OCI-LY7 (cell line): Measurements from ENCODE around the gene PIEZO1. TPM values are rescaled to one million over a fixed set of nuclear protein-coding genes. Genes with fewer than 3 reads are reported as not detected.

Experiments used
- BruUV-seq: library from RNA; stranded (reverse); fragments of 400-500 nt; replicated peaks from 2 replicates; lab custom pipeline; 2021; lab: Mats Ljungman, UMichigan
- CTCF ChIA-PET: fragments of 300-600 bp; sonication (Branson Sonifier 250); formaldehyde crosslinking; loops from one replicate; lab custom pipeline; 2022; ENCODE audit warnings: antibody characterized with exemption; ENCODE audit not compliant: unreplicated experiment; lab: Charles Lee
- POLR2A ChIA-PET: fragments of 300-600 bp; sonication (Branson Sonifier 250); formaldehyde crosslinking; loops from one replicate; lab custom pipeline; 2022; ENCODE audit warnings: antibody characterized with exemption; lab: Charles Lee
- DNase-seq: peaks from one replicate; pipeline ENCODE4 v3.0.0-alpha.2; 2015; ENCODE audit warnings: low spot score
- H2AFZ ChIP-seq: fragments of 200-600 bp; sonication (generic), shearing (Covaris generic); 2 replicates; pipeline ENCODE4 v1.6.1; 2014; ENCODE audit warnings: mild to moderate bottlenecking, antibody characterized with exemption, low read length, moderate library complexity
- H3K27ac ChIP-seq: fragments of 200-600 bp; sonication (generic); 2 replicates; pipeline ENCODE4 v1.5.1; 2014; ENCODE audit warnings: mixed run types, low read depth, mild to moderate bottlenecking, moderate library complexity, low read length, inconsistent platforms; ENCODE audit not compliant: poor library complexity, severe bottlenecking
- H3K36me3 ChIP-seq: fragments of 200-600 bp; sonication (generic); 2 replicates; pipeline ENCODE4 v1.6.1; 2014; ENCODE audit warnings: mild to moderate bottlenecking, antibody characterized with exemption, low read length, moderate library complexity, mixed read lengths; ENCODE audit not compliant: insufficient read depth
- H3K4me1 ChIP-seq: fragments of 200-600 bp; sonication (generic); 2 replicates; pipeline ENCODE4 v1.5.1; 2014; ENCODE audit warnings: mild to moderate bottlenecking, low read length; ENCODE audit not compliant: insufficient read depth, poor library complexity, severe bottlenecking
- H3K4me2 ChIP-seq: fragments of 200-600 bp; sonication (generic); 2 replicates; pipeline ENCODE4 v1.6.1; 2014; ENCODE audit warnings: mild to moderate bottlenecking, low read length
- H3K4me3 ChIP-seq: fragments of 200-600 bp; sonication (generic); 2 replicates; pipeline ENCODE4 v1.5.1; 2014; ENCODE audit warnings: mild to moderate bottlenecking, low read depth, low read length; ENCODE audit not compliant: poor library complexity, severe bottlenecking
- H3K79me2 ChIP-seq: fragments of 200-600 bp; sonication (generic); 2 replicates; pipeline ENCODE4 v1.6.1; 2016; ENCODE audit warnings: low read depth, mild to moderate bottlenecking, low read length, moderate library complexity, mixed read lengths; ENCODE audit not compliant: insufficient read depth
- H3K9me2 ChIP-seq: fragments of 200-600 bp; sonication (generic); 2 replicates; pipeline ENCODE4 v1.6.1; 2016; ENCODE audit warnings: mild to moderate bottlenecking, low read length, mixed read lengths; ENCODE audit not compliant: insufficient read depth
- H3K9me3 ChIP-seq: fragments of 200-600 bp; sonication (generic); 2 replicates; pipeline ENCODE4 v1.6.1; 2014; ENCODE audit warnings: mild to moderate bottlenecking, mixed run types, low read length, mixed read lengths
- H4K20me1 ChIP-seq: fragments of 200-600 bp; sonication (generic); 2 replicates; pipeline ENCODE4 v1.6.1; 2014; ENCODE audit warnings: mild to moderate bottlenecking, antibody characterized with exemption, low read length, moderate library complexity, mixed read lengths; ENCODE audit not compliant: insufficient read depth
- CTCF ChIP-seq: fragments of 200-600 bp; sonication (generic); conservative IDR thresholded peaks from 2 replicates; pipeline ENCODE4 v1.5.1; 2014; ENCODE audit warnings: mild to moderate bottlenecking, antibody characterized with exemption, low read length, moderate library complexity, mixed read lengths
- EZH2phosphoT487 ChIP-seq: fragments of 200-600 bp; sonication (generic); IDR thresholded peaks from 2 replicates; pipeline ENCODE4 v1.6.1; 2018; ENCODE audit warnings: low read depth, borderline replicate concordance, mild to moderate bottlenecking, mixed run types, antibody characterized with exemption, low read length, moderate library complexity, mixed read lengths
- intact Hi-C: fragments of 100-400 bp; cut with micrococcal nuclease; formaldehyde crosslinking; loops from one replicate; pipeline ENCODE4 v1.10.0; 2022; ENCODE audit not compliant: unreplicated experiment
- total RNA-seq, 2 experiments: library from RNA; depleted of rRNA in 1 of 2; stranded (reverse); fragments of >200 nt in 1 of 2; shearing (Covaris generic) in 1 of 2; gene quantifications; 2 replicates each; pipeline ENCODE4 v1.2.3, GENCODE V29; 2014 to 2022

The PIEZO1 gene
- total RNA-seq, 2 experiments from 2014 or later = 144 to 154 TPM

GRCh38 chr16:88726408-88726749, 58.6 kb downstream of the PIEZO1 start:
- H3K4me2 ChIP-seq = no peak overlapping the region
- POLR2A ChIA-PET = no interaction called here
- no peak overlapping the region for H3K4me3 ChIP-seq
- peaks cover 58% of the 10 kb centered on the region for H3K36me3 ChIP-seq
- intact Hi-C loops = no loop called here
- CTCF ChIA-PET = no interaction called here
- no TSS peak for BruUV-seq
- no peaks in the 10 kb centered on the region for H3K9me3 ChIP-seq
- no peaks in the 10 kb centered on the region for H3K4me1 ChIP-seq
- H3K9me2 ChIP-seq = no peaks in the 10 kb centered on the region
- no peaks in the 10 kb centered on the region for H4K20me1 ChIP-seq
- no peak overlapping the region for H3K27ac ChIP-seq
- no peaks in the 10 kb centered on the region for H3K79me2 ChIP-seq
- no peak for DNase-seq
- TF ChIP-seq EZH2phosphoT487 = no peak
- TF ChIP-seq CTCF = no peak
- H2AFZ ChIP-seq = no peak overlapping the region

- Histone ChIP-seq H3K4me1 (no peaks in the 10 kb centered on the region), H3K79me2 (no peaks in the 10 kb centered on the region), H3K9me3 (no peaks in the 10 kb centered on the region), H2AFZ (no peak overlapping the region), H3K9me2 (no peaks in the 10 kb centered on the region), H3K4me2 (no peak overlapping the region), H3K36me3 (peaks cover 59% of the 10 kb centered on the region), H3K27ac (no peak overlapping the region), H3K4me3 (no peak overlapping the region), H4K20me1 (no peaks in the 10 kb centered on the region)
- no peak for TF ChIP-seq EZH2phosphoT487
- no peak for TF ChIP-seq CTCF
- DNase-seq = no peak
- POLR2A ChIA-PET = no interaction called here
- BruUV-seq = no TSS peak
- CTCF ChIA-PET = no interaction called here
- intact Hi-C loops = no loop called here
Measured at GRCh38 chr16:88725609-88726407, 59.2 kb downstream of the PIEZO1 start.

GRCh38 chr16:88724855-88725555, 60.0 kb downstream of the PIEZO1 start:
- Histone ChIP-seq H2AFZ (no peak overlapping the region), H3K4me2 (no peak overlapping the region), H3K36me3 (peaks cover 63% of the 10 kb centered on the region), H3K9me2 (no peaks in the 10 kb centered on the region), H3K4me3 (no peak overlapping the region), H3K9me3 (no peaks in the 10 kb centered on the region), H3K79me2 (no peaks in the 10 kb centered on the region), H4K20me1 (no peaks in the 10 kb centered on the region), H3K4me1 (no peaks in the 10 kb centered on the region), H3K27ac (no peak overlapping the region)
- ChIA-PET CTCF (no interaction called here), POLR2A (no interaction called here)
- TF ChIP-seq EZH2phosphoT487 = no peak
- no peak for TF ChIP-seq CTCF
- no peak for DNase-seq
- intact Hi-C loops = no loop called here
- BruUV-seq = no TSS peak
